ENCODE measurements around the gene WDR18. TPM values are rescaled to one million over a fixed set of nuclear protein-coding genes. Genes with fewer than 3 reads are reported as not detected.
A peak's percentile ranks its signal among the peaks of the same experiment; 100 is the strongest.

WDR18 gene
- total and polyA plus RNA-seq, 7 donors: 14.3 to 65.8 (median 30.7) TPM

DNA sequence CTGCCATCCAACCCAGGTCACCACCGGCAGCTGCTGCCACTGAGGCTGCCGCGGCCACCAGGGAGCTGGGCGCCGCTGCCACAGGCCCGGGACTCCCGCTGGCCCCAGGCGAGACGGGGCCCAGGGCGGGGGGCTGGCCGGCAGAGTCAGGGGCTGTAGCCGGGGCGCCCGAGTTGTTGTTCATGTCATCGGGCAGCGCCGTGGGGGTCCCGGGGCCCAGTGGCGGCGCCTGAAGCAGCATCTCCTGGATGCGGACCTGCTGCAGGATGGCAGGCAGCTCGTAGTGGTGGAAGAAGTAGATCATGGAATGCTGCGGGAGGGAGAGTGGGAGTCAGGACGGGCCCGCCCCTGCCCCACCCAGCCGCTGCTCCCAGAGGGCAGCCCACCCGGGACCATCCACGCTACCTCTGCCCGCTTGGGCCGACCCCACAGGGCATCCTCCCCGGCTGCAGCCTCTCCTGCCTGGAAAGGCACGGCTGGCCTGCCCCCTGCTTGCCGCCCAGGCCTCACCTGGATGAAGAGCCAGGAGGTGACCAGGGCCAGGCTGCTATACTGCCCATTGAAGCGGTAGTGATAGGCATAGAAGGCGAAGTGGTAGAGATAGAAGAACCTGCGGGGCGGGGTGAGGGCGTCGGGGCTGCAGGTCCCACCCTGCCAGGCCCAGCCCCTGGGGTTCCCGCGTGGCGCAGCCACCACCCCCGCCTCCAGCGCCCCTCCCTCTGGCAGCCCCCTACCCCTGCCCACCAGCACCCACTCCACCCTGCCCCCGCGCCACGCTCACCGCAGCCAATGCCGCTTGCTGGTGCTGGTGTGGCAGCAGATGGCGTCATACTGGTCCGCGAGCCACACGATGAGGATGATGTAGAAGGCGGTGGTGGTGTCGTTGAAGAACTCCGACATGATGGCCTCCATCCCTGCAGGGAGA, 26.7 kb downstream of the WDR18 start:
- 91 to 95% methylated on average over 56 of the region's 56 CpGs for WGBS, 2 donors
- Histone ChIP-seq H3K4me3 (no peak overlapping the region), H3K27ac (peak overlapping the region in 2 of 4 donors; percentile 61 to 64), H3K27me3 (no peaks in the 10 kb centered on the region), H3K9me3 (no peaks in the 10 kb centered on the region), H3K36me3 (peaks cover 35 to 55% (median 46%) of the 10 kb centered on the region in 4 donors), H3K4me1 (peaks cover 0 to 32% (median 12%) of the 10 kb centered on the region in 4 donors)
- DNase-seq: no peak
- intact Hi-C loops (cut with DNase I): no loop called here
- no peak for TF ChIP-seq POLR2AphosphoS5 (IDR thresholded peaks at IDR 0.05)
- TF ChIP-seq, protein P1, sequence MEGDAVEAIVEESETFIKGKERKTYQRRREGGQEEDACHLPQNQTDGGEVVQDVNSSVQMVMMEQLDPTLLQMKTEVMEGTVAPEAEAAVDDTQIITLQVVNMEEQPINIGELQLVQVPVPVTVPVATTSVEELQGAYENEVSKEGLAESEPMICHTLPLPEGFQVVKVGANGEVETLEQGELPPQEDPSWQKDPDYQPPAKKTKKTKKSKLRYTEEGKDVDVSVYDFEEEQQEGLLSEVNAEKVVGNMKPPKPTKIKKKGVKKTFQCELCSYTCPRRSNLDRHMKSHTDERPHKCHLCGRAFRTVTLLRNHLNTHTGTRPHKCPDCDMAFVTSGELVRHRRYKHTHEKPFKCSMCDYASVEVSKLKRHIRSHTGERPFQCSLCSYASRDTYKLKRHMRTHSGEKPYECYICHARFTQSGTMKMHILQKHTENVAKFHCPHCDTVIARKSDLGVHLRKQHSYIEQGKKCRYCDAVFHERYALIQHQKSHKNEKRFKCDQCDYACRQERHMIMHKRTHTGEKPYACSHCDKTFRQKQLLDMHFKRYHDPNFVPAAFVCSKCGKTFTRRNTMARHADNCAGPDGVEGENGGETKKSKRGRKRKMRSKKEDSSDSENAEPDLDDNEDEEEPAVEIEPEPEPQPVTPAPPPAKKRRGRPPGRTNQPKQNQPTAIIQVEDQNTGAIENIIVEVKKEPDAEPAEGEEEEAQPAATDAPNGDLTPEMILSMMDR (IDR thresholded peaks at IDR 0.05): no peak
- TF ChIP-seq POLR2A (IDR thresholded peaks at IDR 0.05): no peak
- TF ChIP-seq EP300 (IDR thresholded peaks at IDR 0.05): no peak

DNA sequence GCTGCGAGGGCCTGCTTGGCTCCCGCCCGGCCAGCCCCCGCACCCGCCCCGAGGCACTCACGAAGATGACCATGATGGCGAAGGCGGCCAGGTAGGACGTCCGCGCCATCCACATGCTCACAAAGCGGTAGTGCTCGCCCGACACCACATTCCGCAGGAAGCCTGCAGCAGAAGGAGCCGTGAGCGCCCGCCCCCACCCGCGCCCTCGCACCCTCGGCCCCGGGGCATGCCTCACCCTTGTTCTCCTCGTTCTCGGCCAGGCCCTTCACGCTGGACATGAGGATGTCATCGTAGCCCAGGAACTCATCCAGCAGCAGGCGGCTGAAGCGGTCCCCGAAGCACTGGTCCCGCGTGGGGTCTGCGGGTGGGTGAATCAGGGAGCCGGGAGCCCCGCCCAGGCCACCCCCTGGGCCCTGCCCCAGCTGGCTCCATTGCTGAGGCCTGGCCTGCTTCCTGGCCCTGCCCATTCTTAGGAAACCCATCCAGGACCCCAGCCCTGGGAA, 27.7 kb downstream of the WDR18 start:
- peaks cover 35 to 55% (median 46%) of the 10 kb centered on the region in 4 donors for H3K36me3 ChIP-seq

DNA sequence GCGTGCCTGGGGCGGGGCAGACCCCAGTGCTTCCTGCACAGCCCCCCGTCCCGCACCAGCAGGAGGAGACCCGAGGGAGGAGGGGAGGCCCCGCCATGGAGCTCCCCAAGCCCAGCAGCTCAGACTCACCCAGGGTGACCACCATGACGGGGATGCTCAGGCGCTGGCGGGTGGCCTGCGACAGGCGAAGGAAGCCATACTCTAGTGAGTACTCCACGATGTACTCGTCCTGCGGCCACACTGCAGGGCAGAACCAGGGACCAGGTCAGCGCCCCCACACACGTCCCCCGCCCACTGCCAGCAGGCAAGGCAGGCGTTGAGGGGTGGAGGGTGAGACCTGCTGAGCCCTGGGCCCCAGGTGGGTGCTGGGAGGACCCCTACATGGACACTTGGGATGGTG, 28.2 kb downstream of the WDR18 start:
- Histone ChIP-seq H3K9me3 (no peaks in the 10 kb centered on the region), H3K27me3 (no peaks in the 10 kb centered on the region), H3K27ac (no peak overlapping the region), H3K36me3 (peaks cover 35 to 55% (median 46%) of the 10 kb centered on the region in 4 donors), H3K4me3 (no peak overlapping the region), H3K4me1 (peaks cover 0 to 47% (median 27%) of the 10 kb centered on the region in 4 donors)
- intact Hi-C loops (cut with DNase I): no loop called here
- DNase-seq: no peak
- TF ChIP-seq EP300 (IDR thresholded peaks at IDR 0.05) (no peak), POLR2AphosphoS5 (IDR thresholded peaks at IDR 0.05) (no peak), POLR2A (IDR thresholded peaks at IDR 0.05) (no peak)
- TF ChIP-seq, protein P1 (IDR thresholded peaks at IDR 0.05): no peak
- 90 to 95% methylated on average over 18 of the region's 18 CpGs for WGBS, 2 donors

More for the DNA sequence above, 27.7 kb downstream of the WDR18 start:
- Histone ChIP-seq H3K27me3 (no peaks in the 10 kb centered on the region), H3K9me3 (no peaks in the 10 kb centered on the region), H3K27ac (no peak overlapping the region), H3K4me3 (no peak overlapping the region), H3K4me1 (peaks cover 0 to 42% (median 23%) of the 10 kb centered on the region in 4 donors)
- DNase-seq: no peak
- intact Hi-C loops (cut with DNase I): no loop called here
- WGBS, 2 donors: 95 to 97% methylated on average over 36 of the region's 36 CpGs
- TF ChIP-seq EP300 (IDR thresholded peaks at IDR 0.05): no peak
- TF ChIP-seq, protein P1 (IDR thresholded peaks at IDR 0.05): no peak
- TF ChIP-seq POLR2AphosphoS5 (IDR thresholded peaks at IDR 0.05): no peak
- no peak for TF ChIP-seq POLR2A (IDR thresholded peaks at IDR 0.05)

DNA sequence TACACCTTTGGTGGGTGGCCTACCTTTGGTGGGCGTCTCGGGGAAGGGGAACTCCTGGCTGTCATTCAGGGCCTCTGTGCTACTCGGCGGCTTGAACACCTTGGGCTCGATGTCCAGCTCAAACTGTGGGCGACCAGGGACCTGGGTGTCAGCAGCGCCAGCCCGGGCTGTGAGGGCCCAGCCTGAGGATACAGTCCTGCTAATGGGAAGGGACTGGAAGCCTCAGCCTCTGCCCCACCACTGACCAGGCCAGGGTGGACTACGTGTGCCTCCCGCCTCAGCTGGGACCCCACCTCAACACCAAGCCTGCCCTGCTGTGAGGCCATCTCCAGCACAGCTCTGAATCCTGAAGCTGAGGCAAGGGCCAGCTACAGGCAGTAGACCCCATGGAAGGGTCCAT, 29.1 kb downstream of the WDR18 start:
- Histone ChIP-seq H3K27me3 (no peaks in the 10 kb centered on the region), H3K27ac (no peak overlapping the region), H3K9me3 (no peaks in the 10 kb centered on the region), H3K4me3 (no peak overlapping the region), H3K4me1 (peaks cover 0 to 55% (median 36%) of the 10 kb centered on the region in 4 donors), H3K36me3 (peaks cover 35 to 55% (median 46%) of the 10 kb centered on the region in 4 donors)
- TF ChIP-seq EP300 (IDR thresholded peaks at IDR 0.05): no peak
- no peak for TF ChIP-seq POLR2A (IDR thresholded peaks at IDR 0.05)
- no peak for TF ChIP-seq POLR2AphosphoS5 (IDR thresholded peaks at IDR 0.05)
- TF ChIP-seq, protein P1 (IDR thresholded peaks at IDR 0.05): no peak
- WGBS, 2 donors: 94 to 95% methylated on average over 10 of the region's 10 CpGs
- intact Hi-C loops (cut with DNase I): no loop called here
- no peak for DNase-seq
